ENCODE data around the gene APOBEC3H. TPM values are rescaled to one million over a fixed set of nuclear protein-coding genes. Genes with fewer than 3 reads are reported as not detected.
A peak's percentile ranks its signal among the peaks of the same experiment; 100 is the strongest.

APOBEC3H gene
- total and polyA plus RNA-seq, 9 of the 15 experiments (the other 6 are each of a cell fraction or from before 2014, with no cell fraction given): 0.10 to 0.21 TPM; not detected in 7

GRCh38 chr22:39110631-39111561 is 13.9 kb downstream of the APOBEC3H start (continued):
- TF ChIP-seq E4F1 (CRISPR knock-in tag; IDR thresholded peaks at IDR 0.05; ENCODE audit: borderline replicate concordance) (no peak), HMG20A (CRISPR knock-in tag; conservative IDR thresholded peaks at IDR 0.05) (no peak), ZNF324 (CRISPR knock-in tag; IDR thresholded peaks at IDR 0.05) (no peak), CHAMP1 (IDR thresholded peaks at IDR 0.05) (no peak), ZBTB49 (CRISPR knock-in tag; IDR thresholded peaks at IDR 0.05; ENCODE audit: borderline replicate concordance) (no peak), EZH2 (IDR thresholded peaks at IDR 0.05; ENCODE audit: borderline replicate concordance, low read depth, low read length) (no peak), BMI1 (IDR thresholded peaks at IDR 0.05; ENCODE audit: low read length) (no peak), SRSF9 (IDR thresholded peaks at IDR 0.05; ENCODE audit: borderline replicate concordance, low read depth, low read length) (no peak), GTF2B (IDR thresholded peaks at IDR 0.05; ENCODE audit: extremely low read depth, insufficient read length) (no peak), SOX6 (IDR thresholded peaks at IDR 0.05) (peak; percentile 96), PCBP1 (IDR thresholded peaks at IDR 0.05; ENCODE audit: low read depth, low read length, poor library complexity, severe bottlenecking) (no peak), ZNF449 (CRISPR knock-in tag; IDR thresholded peaks at IDR 0.05) (no peak), SAP30 (IDR thresholded peaks at IDR 0.05; ENCODE audit: borderline replicate concordance, insufficient read depth, low read depth, low read length, poor library complexity, severe bottlenecking) (no peak), SNRNP70 (optimal IDR thresholded peaks at IDR 0.05; ENCODE audit: low read depth, low read length) (no peak)

All from K562 (cell line).